Measurements from ENCODE around the gene LRRC17. TPM values are rescaled to one million over a fixed set of nuclear protein-coding genes. Genes with fewer than 3 reads are reported as not detected.

Gene LRRC17
- total and polyA plus RNA-seq, 4 donors: 1.1 to 11.3 (median 1.4) TPM

GRCh38 chr7:102896585-102896984 is 16.2 kb upstream of the LRRC17 start:
- TF ChIP-seq GABPA (IDR thresholded peaks at IDR 0.05 in 1 of 2, conservative IDR thresholded peaks at IDR 0.05 in 1 of 2) (no peak), YY1 (IDR thresholded peaks at IDR 0.05) (no peak), CTCF (IDR thresholded peaks at IDR 0.05; ENCODE audit: low read depth, low read length, missing input control) (no peak)
- no peak for DNase-seq (ENCODE audit: low spot score)
- no peaks in the 10 kb centered on the region for H3K4me1 ChIP-seq (ENCODE audit: control insufficient read depth in 4 of 4, insufficient read depth in 4 of 4, low read length in 3 of 4)
- no peaks in the 10 kb centered on the region for H3K27me3 ChIP-seq (ENCODE audit: control insufficient read depth in 4 of 4, insufficient read depth in 4 of 4, low read length in 3 of 4)
- H3K9ac ChIP-seq (ENCODE audit: low read depth in 1 of 2, low read length in 2 of 2): no peak overlapping the region
- no peak overlapping the region for H3K27ac ChIP-seq (ENCODE audit: low read depth in 1 of 2, low read length in 2 of 2)
- H3K9me3 ChIP-seq (ENCODE audit: control insufficient read depth in 4 of 4, low read length in 3 of 4): no peaks in the 10 kb centered on the region
- H3K4me3 ChIP-seq (ENCODE audit: low read depth in 1 of 3, low read length in 3 of 3): no peak overlapping the region
- no peaks in the 10 kb centered on the region for H3K36me3 ChIP-seq (ENCODE audit: control insufficient read depth in 4 of 4, insufficient read depth in 3 of 4, low read depth in 1 of 4, low read length in 3 of 4)

- TF ChIP-seq RXRA (IDR thresholded peaks at IDR 0.05) (no peak), FOXA1 (IDR thresholded peaks at IDR 0.05) (no peak), JUND (IDR thresholded peaks at IDR 0.05) (no peak), TAF1 (conservative IDR thresholded peaks at IDR 0.05) (no peak), CTCF (IDR thresholded peaks at IDR 0.05; ENCODE audit: low read depth, low read length, missing input control) (no peak), GABPA (IDR thresholded peaks at IDR 0.05 in 1 of 2, conservative IDR thresholded peaks at IDR 0.05 in 1 of 2) (no peak), HNF4G (IDR thresholded peaks at IDR 0.05) (no peak), FOXA2 (IDR thresholded peaks at IDR 0.05) (no peak), ATF3 (IDR thresholded peaks at IDR 0.05) (no peak), HNF4A (conservative IDR thresholded peaks at IDR 0.05) (no peak), YY1 (IDR thresholded peaks at IDR 0.05) (no peak), ZBTB33 (IDR thresholded peaks at IDR 0.05) (no peak), RAD21 (IDR thresholded peaks at IDR 0.05) (no peak), NR2F2 (IDR thresholded peaks at IDR 0.05) (no peak), SP1 (IDR thresholded peaks at IDR 0.05) (no peak), REST (IDR thresholded peaks at IDR 0.05) (no peak), MAX (IDR thresholded peaks at IDR 0.05) (no peak), EGR1 (IDR thresholded peaks at IDR 0.05; ENCODE audit: low read depth in 2 of 2) (no peak)
- H3K27ac ChIP-seq (ENCODE audit: low read depth in 1 of 2, low read length in 2 of 2): no peak overlapping the region
- 80% methylated on average over 2 of the region's 2 CpGs for WGBS
- H3K36me3 ChIP-seq (ENCODE audit: control insufficient read depth in 4 of 4, insufficient read depth in 3 of 4, low read depth in 1 of 4, low read length in 3 of 4): no peaks in the 10 kb centered on the region
- no peak overlapping the region for H3K9ac ChIP-seq (ENCODE audit: low read depth in 1 of 2, low read length in 2 of 2)
- DNase-seq (ENCODE audit: low spot score): no peak
- no peak overlapping the region for H3K4me3 ChIP-seq (ENCODE audit: low read depth in 1 of 3, low read length in 3 of 3)
- no peaks in the 10 kb centered on the region for H3K9me3 ChIP-seq (ENCODE audit: control insufficient read depth in 4 of 4, low read length in 3 of 4)
- H3K27me3 ChIP-seq (ENCODE audit: control insufficient read depth in 4 of 4, insufficient read depth in 4 of 4, low read length in 3 of 4): no peaks in the 10 kb centered on the region
- H3K4me1 ChIP-seq (ENCODE audit: control insufficient read depth in 4 of 4, insufficient read depth in 4 of 4, low read length in 3 of 4): no peaks in the 10 kb centered on the region
These were observed 15.6 kb upstream of the LRRC17 start for GRCh38 chr7:102897211-102897631.
